Neural progenitor cell (in vitro differentiated cells): ENCODE results near the gene BLZF1. TPM values are rescaled to one million over a fixed set of nuclear protein-coding genes. Genes with fewer than 3 reads are reported as not detected.

Source experiments
- DNase-seq: peaks from one replicate; pipeline ENCODE4 v3.0.0-alpha.2; 2016; ENCODE audit warnings: low spot score
- H2AFZ ChIP-seq: fragments of 200-600 bp; sonication (generic); replicated peaks from 2 replicates; pipeline ENCODE4 v1.6.1; 2016; ENCODE audit warnings: antibody characterized with exemption
- H3F3A ChIP-seq: fragments of 200-600 bp; sonication (generic); 2 replicates; pipeline ENCODE4 v1.6.1; 2016; ENCODE audit warnings: antibody characterized with exemption, low read depth
- H3K27ac ChIP-seq: fragments of 200-600 bp; sonication (generic); 2 replicates; pipeline ENCODE4 v1.5.1; 2016; ENCODE audit warnings: mild to moderate bottlenecking
- H3K27me3 ChIP-seq: fragments of 200-600 bp; sonication (generic); 2 replicates; pipeline ENCODE4 v1.6.1; 2016; ENCODE audit warnings: mild to moderate bottlenecking, moderate library complexity
- H3K36me3 ChIP-seq: fragments of 200-600 bp; sonication (generic); 2 replicates; pipeline ENCODE4 v1.5.1; 2016
- H3K4me1 ChIP-seq: fragments of 200-600 bp; sonication (generic); 2 replicates; pipeline ENCODE4 v1.6.1; 2016; ENCODE audit warnings: mixed run types
- H3K4me2 ChIP-seq: fragments of 200-600 bp; sonication (generic); 2 replicates; pipeline ENCODE4 v1.6.1; 2016
- H3K4me3 ChIP-seq: fragments of 200-600 bp; sonication (generic); 2 replicates; pipeline ENCODE4 v1.5.1; 2016
- H3K79me2 ChIP-seq: fragments of 200-600 bp; sonication (generic); 2 replicates; pipeline ENCODE4 v1.6.1; 2016; ENCODE audit warnings: low read depth
- H3K9ac ChIP-seq: fragments of 200-600 bp; sonication (generic); 2 replicates; pipeline ENCODE4 v1.6.1; 2016
- H3K9me3 ChIP-seq: fragments of 200-600 bp; sonication (generic); 2 replicates; pipeline ENCODE4 v1.5.1; 2016; ENCODE audit warnings: low read depth
- H4K20me1 ChIP-seq: fragments of 200-600 bp; sonication (generic); 2 replicates; pipeline ENCODE4 v1.6.1; 2016; ENCODE audit warnings: low read depth
- H3K27ac Mint-ChIP-seq: 3 replicates; pipeline ENCODE4 v1.8.0; 2021; ENCODE audit warnings: mixed read lengths
- H3K27me3 Mint-ChIP-seq: 2 replicates; pipeline ENCODE4 v1.8.0; 2022; ENCODE audit warnings: low read depth, mild to moderate bottlenecking, inconsistent platforms, moderate library complexity, mixed read lengths; ENCODE audit not compliant: insufficient read depth
- H3K36me3 Mint-ChIP-seq: 3 replicates; pipeline ENCODE4 v1.8.0; 2021; ENCODE audit warnings: mixed read lengths
- H3K4me1 Mint-ChIP-seq: 3 replicates; pipeline ENCODE4 v1.8.0; 2021; ENCODE audit warnings: mixed read lengths
- H3K4me3 Mint-ChIP-seq: 3 replicates; pipeline ENCODE4 v1.8.0; 2021; ENCODE audit warnings: mild to moderate bottlenecking, moderate library complexity, mixed read lengths
- H3K9me3 Mint-ChIP-seq: 3 replicates; pipeline ENCODE4 v1.8.0; 2020; ENCODE audit warnings: mixed read lengths
- CTCF ChIP-seq: fragments of 200-600 bp; sonication (generic); IDR thresholded peaks from 2 replicates; pipeline ENCODE4 v1.5.1; 2017; ENCODE audit warnings: antibody characterized with exemption, mild to moderate bottlenecking
- EZH2 ChIP-seq: fragments of 200-600 bp; sonication (generic); IDR thresholded peaks from 2 replicates; pipeline ENCODE4 v1.6.1; 2017; ENCODE audit warnings: antibody characterized with exemption, mild to moderate bottlenecking, moderate library complexity
- EZH2phosphoT487 ChIP-seq: fragments of 200-600 bp; sonication (generic); IDR thresholded peaks from 2 replicates; pipeline ENCODE4 v1.6.1; 2017; ENCODE audit warnings: antibody characterized with exemption
- total RNA-seq: library from RNA; depleted of rRNA; stranded (reverse); fragments of >200 nt; gene quantifications from 2 replicates; pipeline ENCODE4 v1.2.3, GENCODE V29; 2015; ENCODE audit warnings: low replicate concordance

Gene BLZF1
- total RNA-seq, result 14.5 and 25.2 TPM in 2 replicates

GRCh38 chr1:169367686-169368405, at the start of gene BLZF1, which contains the start of gene NME7:
Gene BLZF1 (plus strand): TSS chr1:169368195. CDS start chr1:169369523, 1,328 bp downstream.
Gene NME7 (minus strand): TSS chr1:169367797. CDS start chr1:169367710, 87 bp downstream.
- H3K4me3 ChIP-seq, result peak within 1 kb of the TSS; percentile 79
- peak within 1 kb of the TSS; percentile 87 for H3K4me2 ChIP-seq
- peaks cover 7% of the 10 kb centered on the region for H3K4me1 ChIP-seq
- no peaks in the 10 kb centered on the region for H3K36me3 ChIP-seq
- Mint-ChIP-seq H3K27me3 (no peaks in the 10 kb centered on the region), H3K9me3 (peaks cover 2% of the 10 kb centered on the region), H3K4me3 (no peak within 1 kb of the TSS), H3K36me3 (peaks cover 7% of the 10 kb centered on the region), H3K4me1 (peaks cover 5% of the 10 kb centered on the region), H3K27ac (no peak within 1 kb of the TSS)
- no peak within 1 kb of the TSS for H3K27ac ChIP-seq
- peaks cover 39% of the 10 kb centered on the region for H3K79me2 ChIP-seq
- H3K27me3 ChIP-seq, result no peaks in the 10 kb centered on the region
- H3F3A ChIP-seq, result peaks cover 8% of the 10 kb centered on the region
- no peak for TF ChIP-seq EZH2phosphoT487
- no peak for TF ChIP-seq CTCF
- no peak for TF ChIP-seq EZH2
- H2AFZ ChIP-seq, result peak within 1 kb of the TSS; percentile 94
- no peaks in the 10 kb centered on the region for H3K9me3 ChIP-seq
- H3K9ac ChIP-seq, result peak within 1 kb of the TSS; percentile 63
- DNase-seq, result peak; percentile 97
- H4K20me1 ChIP-seq, result no peaks in the 10 kb centered on the region

- H3K36me3 Mint-ChIP-seq, result peaks cover 2% of the 10 kb centered on the region
- H3K9me3 Mint-ChIP-seq, result no peaks in the 10 kb centered on the region
- H3K79me2 ChIP-seq, result no peaks in the 10 kb centered on the region
- no peaks in the 10 kb centered on the region for H3K27me3 Mint-ChIP-seq
- no peak overlapping the region for H3K27ac ChIP-seq
- H3K9ac ChIP-seq, result no peak overlapping the region
- no peak overlapping the region for H3K27ac Mint-ChIP-seq
- H3K4me2 ChIP-seq, result no peak overlapping the region
- no peak for DNase-seq
- H3K27me3 ChIP-seq, result no peaks in the 10 kb centered on the region
- no peaks in the 10 kb centered on the region for H3K4me1 ChIP-seq
- H3K4me1 Mint-ChIP-seq, result peaks cover 7% of the 10 kb centered on the region
- H3F3A ChIP-seq, result no peaks in the 10 kb centered on the region
- TF ChIP-seq EZH2phosphoT487 (no peak), EZH2 (no peak), CTCF (no peak)
- H3K36me3 ChIP-seq, result no peaks in the 10 kb centered on the region
- H3K4me3 ChIP-seq, result no peak overlapping the region
- no peaks in the 10 kb centered on the region for H3K9me3 ChIP-seq
- no peaks in the 10 kb centered on the region for H4K20me1 ChIP-seq
- H2AFZ ChIP-seq, result no peak overlapping the region
- no peak overlapping the region for H3K4me3 Mint-ChIP-seq
Observed at GRCh38 chr1:169318536-169319244, 49.3 kb upstream of the BLZF1 start.

- Histone ChIP-seq H2AFZ (no peak overlapping the region), H3K4me1 (peaks cover 4% of the 10 kb centered on the region), H3K9ac (no peak overlapping the region), H4K20me1 (no peaks in the 10 kb centered on the region), H3K4me2 (no peak overlapping the region), H3K27ac (no peak overlapping the region), H3K79me2 (no peaks in the 10 kb centered on the region), H3K9me3 (no peaks in the 10 kb centered on the region), H3K4me3 (no peak overlapping the region), H3K27me3 (no peaks in the 10 kb centered on the region), H3K36me3 (no peaks in the 10 kb centered on the region), H3F3A (no peaks in the 10 kb centered on the region)
- Mint-ChIP-seq H3K4me1 (peaks cover 7% of the 10 kb centered on the region), H3K27ac (no peak overlapping the region), H3K9me3 (no peaks in the 10 kb centered on the region), H3K36me3 (peaks cover 2% of the 10 kb centered on the region), H3K27me3 (no peaks in the 10 kb centered on the region), H3K4me3 (no peak overlapping the region)
- no peak for DNase-seq
- no peak for TF ChIP-seq EZH2phosphoT487
- no peak for TF ChIP-seq EZH2
- TF ChIP-seq CTCF, result no peak
Observed at GRCh38 chr1:169321539-169321938, 46.5 kb upstream of the BLZF1 start.
